ENCODE data around the gene SEZ6L2. TPM values are rescaled to one million over a fixed set of nuclear protein-coding genes. Genes with fewer than 3 reads are reported as not detected.

The SEZ6L2 gene
- total RNA-seq, 1 donor from 2014 or later, result 19.3 TPM

DNA sequence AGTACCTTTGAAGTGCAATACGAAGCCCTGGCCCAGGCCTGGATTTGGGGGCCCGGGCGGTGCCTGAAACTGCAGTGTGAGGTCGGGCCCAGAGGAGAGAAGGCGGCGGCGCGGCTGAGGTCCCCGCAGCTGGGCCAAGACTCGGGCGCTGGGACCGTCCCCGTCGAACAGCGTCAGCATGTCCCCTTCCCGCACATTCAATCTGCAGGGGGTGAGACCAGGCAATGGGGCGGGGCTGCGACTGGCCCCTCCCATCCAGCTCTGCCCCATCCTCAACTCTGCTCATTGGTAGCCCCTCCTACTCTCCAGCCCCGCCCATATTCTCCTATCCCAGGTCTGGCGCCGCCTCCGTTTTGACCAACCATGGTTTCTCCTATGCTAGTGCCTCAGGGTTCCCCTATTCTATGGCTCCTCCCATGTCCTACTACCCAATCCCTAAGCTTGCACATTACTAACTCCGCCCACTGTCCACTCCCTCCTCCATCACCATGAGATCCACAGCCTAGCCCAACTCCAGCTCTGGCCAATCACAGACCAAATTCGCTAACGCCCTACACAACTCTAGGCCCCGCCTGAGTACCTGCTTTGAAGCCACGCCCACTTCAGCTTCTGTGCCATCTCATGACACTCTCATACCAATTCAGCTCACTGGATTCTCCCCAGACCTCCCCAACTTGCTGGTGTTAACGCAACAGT, 21.9 kb downstream of the SEZ6L2 start:
- Mint-ChIP-seq H3K4me1 (ENCODE audit: unreplicated experiment) (peaks cover 4% of the 10 kb centered on the region), H3K36me3 (peaks cover 4% of the 10 kb centered on the region), H3K27me3 (peaks cover 48% of the 10 kb centered on the region), H3K9me3 (no peaks in the 10 kb centered on the region), H3K27ac (no peak overlapping the region), H3K4me3 (peak overlapping the region; percentile 22)
- TF ChIP-seq, protein P1, sequence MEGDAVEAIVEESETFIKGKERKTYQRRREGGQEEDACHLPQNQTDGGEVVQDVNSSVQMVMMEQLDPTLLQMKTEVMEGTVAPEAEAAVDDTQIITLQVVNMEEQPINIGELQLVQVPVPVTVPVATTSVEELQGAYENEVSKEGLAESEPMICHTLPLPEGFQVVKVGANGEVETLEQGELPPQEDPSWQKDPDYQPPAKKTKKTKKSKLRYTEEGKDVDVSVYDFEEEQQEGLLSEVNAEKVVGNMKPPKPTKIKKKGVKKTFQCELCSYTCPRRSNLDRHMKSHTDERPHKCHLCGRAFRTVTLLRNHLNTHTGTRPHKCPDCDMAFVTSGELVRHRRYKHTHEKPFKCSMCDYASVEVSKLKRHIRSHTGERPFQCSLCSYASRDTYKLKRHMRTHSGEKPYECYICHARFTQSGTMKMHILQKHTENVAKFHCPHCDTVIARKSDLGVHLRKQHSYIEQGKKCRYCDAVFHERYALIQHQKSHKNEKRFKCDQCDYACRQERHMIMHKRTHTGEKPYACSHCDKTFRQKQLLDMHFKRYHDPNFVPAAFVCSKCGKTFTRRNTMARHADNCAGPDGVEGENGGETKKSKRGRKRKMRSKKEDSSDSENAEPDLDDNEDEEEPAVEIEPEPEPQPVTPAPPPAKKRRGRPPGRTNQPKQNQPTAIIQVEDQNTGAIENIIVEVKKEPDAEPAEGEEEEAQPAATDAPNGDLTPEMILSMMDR (conservative IDR thresholded peaks at IDR 0.05), result no peak
- DNase-seq (ENCODE audit: extremely low spot score, unreplicated experiment), result no peak

DNA sequence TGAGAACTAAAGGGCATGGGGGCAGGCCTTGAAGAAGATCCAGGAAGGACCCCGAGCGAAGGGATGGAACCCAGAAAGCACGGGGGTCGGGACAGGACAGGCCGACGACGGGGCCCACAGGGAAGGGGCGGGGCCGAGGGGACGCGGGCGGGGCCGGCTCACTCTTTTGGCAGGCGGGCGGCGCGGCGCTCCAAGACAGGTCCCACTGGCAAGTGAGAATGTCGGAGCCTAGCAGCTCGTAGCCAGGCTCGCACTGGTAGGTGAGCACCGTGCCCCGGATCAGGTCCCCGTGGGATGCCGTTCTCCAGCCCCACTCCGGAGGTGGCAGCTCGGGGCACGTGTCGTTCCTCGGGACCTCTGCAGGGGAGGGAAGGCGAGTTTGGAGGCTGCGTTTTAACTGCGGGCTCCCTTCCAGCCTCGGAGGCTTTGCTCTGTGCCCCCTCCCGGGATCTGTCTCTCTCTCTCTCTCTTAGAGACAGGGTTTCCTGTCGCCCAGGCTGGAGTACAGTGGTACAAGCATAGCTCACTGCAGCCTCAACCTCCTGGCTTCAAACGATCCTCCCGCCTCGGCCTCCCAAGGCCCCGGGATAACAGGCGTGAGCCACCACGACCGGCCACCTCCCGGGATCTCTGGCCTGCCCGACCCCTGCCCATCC, 22.6 kb downstream of the SEZ6L2 start:
- TF ChIP-seq, protein P1 (conservative IDR thresholded peaks at IDR 0.05), result no peak
- Mint-ChIP-seq H3K27ac (no peak overlapping the region), H3K9me3 (no peaks in the 10 kb centered on the region), H3K4me3 (peak overlapping the region; percentile 2), H3K36me3 (peaks cover 4% of the 10 kb centered on the region), H3K27me3 (peaks cover 48% of the 10 kb centered on the region), H3K4me1 (ENCODE audit: unreplicated experiment) (peaks cover 4% of the 10 kb centered on the region)
- no peak for DNase-seq (ENCODE audit: extremely low spot score, unreplicated experiment)

DNA sequence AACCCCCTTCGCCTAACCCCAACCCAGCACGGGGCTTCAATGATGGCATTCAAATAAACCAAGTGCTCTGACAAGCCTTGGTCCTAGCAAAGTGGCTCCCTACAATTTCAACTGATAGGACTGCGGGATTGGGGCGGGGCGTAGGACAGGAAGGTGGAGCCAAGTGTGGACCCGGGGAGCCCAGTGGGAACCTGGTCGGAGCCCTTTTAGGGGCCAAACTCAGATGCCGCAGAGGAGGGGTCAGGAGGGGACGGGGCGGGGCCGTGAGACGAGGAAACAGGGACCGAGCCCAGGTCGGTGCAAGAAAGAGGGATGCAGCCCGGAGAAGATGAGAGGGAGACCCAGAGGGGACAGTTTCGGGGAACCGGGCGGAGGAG, 23.1 kb downstream of the SEZ6L2 start:
- DNase-seq (ENCODE audit: extremely low spot score, unreplicated experiment), result no peak
- TF ChIP-seq, protein P1 (conservative IDR thresholded peaks at IDR 0.05), result no peak
- Mint-ChIP-seq H3K9me3 (no peaks in the 10 kb centered on the region), H3K27me3 (peaks cover 48% of the 10 kb centered on the region), H3K4me3 (peak overlapping the region; percentile 2), H3K27ac (no peak overlapping the region), H3K4me1 (ENCODE audit: unreplicated experiment) (peaks cover 4% of the 10 kb centered on the region), H3K36me3 (peaks cover 4% of the 10 kb centered on the region)

DNA sequence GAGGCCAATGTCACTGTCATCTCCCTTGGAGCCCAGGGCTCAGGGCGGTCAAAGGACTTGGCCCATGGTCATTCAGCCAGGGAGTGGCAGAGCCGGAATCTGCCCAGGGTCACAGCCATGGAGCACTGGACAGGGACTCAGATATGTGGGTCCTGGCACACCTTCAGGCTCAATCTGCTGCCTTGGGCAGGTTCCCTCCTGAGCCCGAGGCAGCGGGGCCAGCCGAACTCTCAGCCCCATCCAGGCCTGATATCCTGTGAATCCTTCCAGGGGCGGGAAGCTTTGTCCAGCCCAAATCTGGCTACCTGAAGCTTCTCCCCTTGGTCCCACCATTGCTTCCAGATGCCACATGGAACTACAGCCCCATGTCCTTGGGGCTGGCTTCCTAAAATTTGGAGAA, 24.1 kb downstream of the SEZ6L2 start:
- Mint-ChIP-seq H3K4me3 (no peak overlapping the region), H3K4me1 (ENCODE audit: unreplicated experiment) (peaks cover 4% of the 10 kb centered on the region), H3K27ac (no peak overlapping the region), H3K9me3 (no peaks in the 10 kb centered on the region), H3K36me3 (peaks cover 4% of the 10 kb centered on the region), H3K27me3 (peaks cover 48% of the 10 kb centered on the region)
- no peak for DNase-seq (ENCODE audit: extremely low spot score, unreplicated experiment)
- TF ChIP-seq, protein P1 (conservative IDR thresholded peaks at IDR 0.05), result no peak

DNA sequence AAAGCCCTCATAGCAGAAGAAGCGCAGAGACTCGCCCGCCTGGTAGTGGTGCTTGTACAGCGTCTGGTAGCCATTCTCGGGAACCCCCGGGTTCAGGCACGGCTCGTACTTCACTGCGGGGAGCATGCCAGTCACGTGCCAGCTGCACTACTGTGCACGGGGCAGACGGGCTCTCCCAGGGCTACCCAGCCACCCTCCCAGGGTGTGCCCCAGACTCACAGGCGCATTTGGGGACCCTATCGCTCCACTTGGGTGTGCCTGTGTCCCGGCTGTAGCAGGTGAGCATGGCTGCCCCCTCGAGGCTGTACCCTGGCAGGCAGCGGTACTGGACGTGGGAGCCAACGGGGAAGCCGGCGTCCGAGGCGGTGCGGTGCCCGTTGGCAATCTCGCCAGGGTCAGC, 26.0 kb downstream of the SEZ6L2 start:
- peaks cover 4% of the 10 kb centered on the region for H3K4me1 Mint-ChIP-seq (ENCODE audit: unreplicated experiment)
- H3K36me3 Mint-ChIP-seq, result peaks cover 4% of the 10 kb centered on the region
- peaks cover 40% of the 10 kb centered on the region for H3K27me3 Mint-ChIP-seq
- H3K4me3 Mint-ChIP-seq, result no peak overlapping the region
- DNase-seq (ENCODE audit: extremely low spot score, unreplicated experiment), result no peak
- no peak overlapping the region for H3K27ac Mint-ChIP-seq
- H3K9me3 Mint-ChIP-seq, result no peaks in the 10 kb centered on the region
- TF ChIP-seq, protein P1 (conservative IDR thresholded peaks at IDR 0.05), result no peak

All from type B pancreatic cell (in vitro differentiated cells).